HepG2 (cell line): ENCODE results near the gene GDPD5. TPM values are rescaled to one million over a fixed set of nuclear protein-coding genes. Genes with fewer than 3 reads are reported as not detected.

Source experiments
- CC2D1A ChIP-seq: sonication (generic); formaldehyde crosslinking; IDR thresholded peaks from 2 replicates; pipeline ENCODE4 v1.8.1; 2023; ENCODE audit warnings: mild to moderate bottlenecking, missing genetic modification reagents
- FOXM1 ChIP-seq: sonication (generic); formaldehyde crosslinking; IDR thresholded peaks from 2 replicates; pipeline ENCODE4 v1.5.0; 2020; ENCODE audit warnings: missing genetic modification reagents
- HDAC2 ChIP-seq: sonication (generic); formaldehyde crosslinking; IDR thresholded peaks from 2 replicates; pipeline ENCODE4 v1.4.0; 2020; ENCODE audit warnings: missing genetic modification reagents
- HMGXB3 ChIP-seq: sonication (generic); formaldehyde crosslinking; IDR thresholded peaks from 2 replicates; pipeline ENCODE4 v1.4.0; 2020; ENCODE audit warnings: missing genetic modification reagents, borderline replicate concordance
- KAT7 ChIP-seq: IDR thresholded peaks from 2 replicates; pipeline ENCODE4 v1.6.1; 2018; ENCODE audit warnings: borderline replicate concordance, missing compliant biosample characterization
- MLLT10 ChIP-seq: sonication (generic); formaldehyde crosslinking; IDR thresholded peaks from 2 replicates; pipeline ENCODE4 v1.4.0; 2020; ENCODE audit warnings: missing genetic modification reagents
- SAFB2 ChIP-seq: sonication (generic); formaldehyde crosslinking; IDR thresholded peaks from 2 replicates; pipeline ENCODE4 v1.5.1; 2020; ENCODE audit warnings: missing genetic modification reagents, low read depth, mild to moderate bottlenecking, borderline replicate concordance
- SALL1 ChIP-seq: sonication (generic); formaldehyde crosslinking; IDR thresholded peaks from 2 replicates; pipeline ENCODE4 v1.8.0; 2022; ENCODE audit warnings: mild to moderate bottlenecking, missing genetic modification reagents
- SMC3 ChIP-seq: IDR thresholded peaks from 2 replicates; pipeline ENCODE4 v1.6.1; 2011; ENCODE audit warnings: low read length, improper control_type of control experiment
- TRIM24 ChIP-seq: sonication (generic); formaldehyde crosslinking; IDR thresholded peaks from 2 replicates; pipeline ENCODE4 v1.8.0; 2022; ENCODE audit warnings: mild to moderate bottlenecking, missing genetic modification reagents
- ZFP36 ChIP-seq: fragments of 150-350 bp; IDR thresholded peaks from 2 replicates; pipeline ENCODE4 v1.6.1; 2018; ENCODE audit warnings: borderline replicate concordance, low read length, low read depth; ENCODE audit not compliant: partially characterized antibody
- ZNF331 ChIP-seq: sonication (generic); formaldehyde crosslinking; IDR thresholded peaks from 2 replicates; pipeline ENCODE4 v1.4.0; 2020; ENCODE audit warnings: missing genetic modification reagents
- ZNF468 ChIP-seq: sonication (generic); formaldehyde crosslinking; IDR thresholded peaks from 2 replicates; pipeline ENCODE4 v1.8.0; 2022; ENCODE audit warnings: mild to moderate bottlenecking, moderate library complexity, missing genetic modification reagents
- ZNF510 ChIP-seq: sonication (generic); formaldehyde crosslinking; IDR thresholded peaks from 2 replicates; pipeline ENCODE4 v1.4.0; 2020; ENCODE audit warnings: low read depth, mild to moderate bottlenecking, missing genetic modification reagents
- polyA plus RNA-seq, 8 experiments: library from polyadenylated mRNA; depleted of rRNA in 3 of 8; stranded (reverse) in 7 of 8; unstranded in 1 of 8; fragments of >200 nt; fragmentation: Illumina TruSeq in 4 of 8; extraction: Trizol in 4 of 8; gene quantifications; 2 replicates each; pipeline versions ENCODE4 v1.2.1 to v1.2.3, GENCODE V29; 2011 to 2016; ENCODE audit warnings: low read depth in 4 of 8, missing spikeins in 1 of 8, mixed read lengths in 1 of 8; ENCODE audit not compliant: insufficient read depth in 1 of 8
- total RNA-seq, 5 experiments: library from RNA; depleted of rRNA; stranded (reverse); fragments of >200 nt; fragmentation: Illumina TruSeq; extraction: Trizol; gene quantifications; 2 replicates each; pipeline ENCODE4 v1.2.3, GENCODE V29; 2016; ENCODE audit warnings: low read depth in 1 of 5
- TF ChIP-seq, protein P1 (sequence below): sonication (generic); formaldehyde crosslinking; IDR thresholded peaks from 2 replicates; pipeline ENCODE4 v1.5.0; 2020; ENCODE audit warnings: mild to moderate bottlenecking, low read depth, missing genetic modification reagents, borderline replicate concordance
- TF ChIP-seq, protein P2 (sequence below): sonication (generic); formaldehyde crosslinking; IDR thresholded peaks from 2 replicates; pipeline ENCODE4 v1.4.0; 2020; ENCODE audit warnings: mild to moderate bottlenecking, missing genetic modification reagents, borderline replicate concordance
- TF ChIP-seq, protein P3 (sequence below): sonication (generic); formaldehyde crosslinking; IDR thresholded peaks from 2 replicates; pipeline ENCODE4 v1.5.0; 2020; ENCODE audit warnings: mild to moderate bottlenecking, missing genetic modification reagents, borderline replicate concordance
- TF ChIP-seq, protein P4 (sequence below): sonication (generic); formaldehyde crosslinking; IDR thresholded peaks from 2 replicates; pipeline ENCODE4 v1.8.1; 2023; ENCODE audit warnings: mild to moderate bottlenecking, missing genetic modification reagents
- TF ChIP-seq, protein P5 (sequence below): sonication (generic); formaldehyde crosslinking; IDR thresholded peaks from 2 replicates; pipeline ENCODE4 v1.4.0; 2020; ENCODE audit warnings: missing genetic modification reagents

GDPD5 gene
- total and polyA plus RNA-seq, 2 of the 13 experiments (the other 11 are each of a cell fraction or from before 2014, with no cell fraction given) = 55.0 to 67.5 TPM

DNA sequence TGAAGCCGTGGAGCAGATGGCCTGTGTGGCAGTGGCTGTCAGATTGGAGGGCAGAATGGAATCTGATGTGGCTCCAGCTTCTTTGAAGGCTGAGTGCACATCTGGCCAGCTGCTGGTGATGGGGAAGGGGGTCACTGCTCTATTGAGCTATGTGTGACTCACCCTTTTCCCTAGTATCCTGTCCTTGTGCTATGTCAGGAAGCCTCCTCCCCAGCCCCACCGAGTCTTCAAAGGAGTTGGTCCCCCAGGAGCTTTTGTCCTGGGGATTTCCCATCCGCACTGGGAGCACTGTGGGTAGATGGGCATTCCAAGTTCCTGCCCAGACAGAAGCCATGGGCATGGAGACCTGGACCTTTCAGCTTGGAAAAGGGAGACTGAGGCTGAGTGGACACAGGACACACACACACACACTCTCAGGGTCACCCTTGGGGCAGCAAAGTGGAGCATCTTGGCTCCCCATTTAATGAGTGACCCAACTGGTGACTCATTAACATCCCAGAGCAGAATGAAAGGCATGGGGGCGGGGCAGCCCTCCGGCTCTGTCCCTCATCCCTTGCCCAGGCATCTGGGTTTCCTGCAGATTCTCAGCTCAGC is 39.6 kb upstream of the GDPD5 start (continued):
- TF ChIP-seq, protein P1, sequence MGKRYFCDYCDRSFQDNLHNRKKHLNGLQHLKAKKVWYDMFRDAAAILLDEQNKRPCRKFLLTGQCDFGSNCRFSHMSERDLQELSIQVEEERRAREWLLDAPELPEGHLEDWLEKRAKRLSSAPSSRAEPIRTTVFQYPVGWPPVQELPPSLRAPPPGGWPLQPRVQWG = no peak
- TF ChIP-seq, protein P2, sequence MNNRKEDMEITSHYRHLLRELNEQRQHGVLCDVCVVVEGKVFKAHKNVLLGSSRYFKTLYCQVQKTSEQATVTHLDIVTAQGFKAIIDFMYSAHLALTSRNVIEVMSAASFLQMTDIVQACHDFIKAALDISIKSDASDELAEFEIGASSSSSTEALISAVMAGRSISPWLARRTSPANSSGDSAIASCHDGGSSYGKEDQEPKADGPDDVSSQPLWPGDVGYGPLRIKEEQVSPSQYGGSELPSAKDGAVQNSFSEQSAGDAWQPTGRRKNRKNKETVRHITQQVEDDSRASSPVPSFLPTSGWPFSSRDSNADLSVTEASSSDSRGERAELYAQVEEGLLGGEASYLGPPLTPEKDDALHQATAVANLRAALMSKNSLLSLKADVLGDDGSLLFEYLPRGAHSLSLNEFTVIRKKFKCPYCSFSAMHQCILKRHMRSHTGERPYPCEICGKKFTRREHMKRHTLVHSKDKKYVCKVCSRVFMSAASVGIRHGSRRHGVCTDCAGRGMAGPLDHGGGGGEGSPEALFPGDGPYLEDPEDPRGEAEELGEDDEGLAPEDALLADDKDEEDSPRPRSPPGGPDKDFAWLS (CRISPR knock-in tag) = no peak
- TF ChIP-seq TRIM24 (CRISPR knock-in tag) (no peak), MLLT10 (no peak), HDAC2 (CRISPR knock-in tag) (peak; percentile 14; the same call in 1 of the 2 replicates), KAT7 (no peak), SALL1 (CRISPR knock-in tag) (peak; percentile 34; the same call in 1 of the 2 replicates), ZNF510 (no peak), SMC3 (no peak), CC2D1A (CRISPR knock-in tag) (no peak), ZNF468 (no peak), ZFP36 (no peak), HMGXB3 (CRISPR knock-in tag) (no peak), FOXM1 (CRISPR knock-in tag) (no peak), SAFB2 (CRISPR knock-in tag) (0 out of 2 replicates have a peak, but pooled peaks have one; percentile 19), ZNF331 (CRISPR knock-in tag) (no peak)
- TF ChIP-seq, protein P3, sequence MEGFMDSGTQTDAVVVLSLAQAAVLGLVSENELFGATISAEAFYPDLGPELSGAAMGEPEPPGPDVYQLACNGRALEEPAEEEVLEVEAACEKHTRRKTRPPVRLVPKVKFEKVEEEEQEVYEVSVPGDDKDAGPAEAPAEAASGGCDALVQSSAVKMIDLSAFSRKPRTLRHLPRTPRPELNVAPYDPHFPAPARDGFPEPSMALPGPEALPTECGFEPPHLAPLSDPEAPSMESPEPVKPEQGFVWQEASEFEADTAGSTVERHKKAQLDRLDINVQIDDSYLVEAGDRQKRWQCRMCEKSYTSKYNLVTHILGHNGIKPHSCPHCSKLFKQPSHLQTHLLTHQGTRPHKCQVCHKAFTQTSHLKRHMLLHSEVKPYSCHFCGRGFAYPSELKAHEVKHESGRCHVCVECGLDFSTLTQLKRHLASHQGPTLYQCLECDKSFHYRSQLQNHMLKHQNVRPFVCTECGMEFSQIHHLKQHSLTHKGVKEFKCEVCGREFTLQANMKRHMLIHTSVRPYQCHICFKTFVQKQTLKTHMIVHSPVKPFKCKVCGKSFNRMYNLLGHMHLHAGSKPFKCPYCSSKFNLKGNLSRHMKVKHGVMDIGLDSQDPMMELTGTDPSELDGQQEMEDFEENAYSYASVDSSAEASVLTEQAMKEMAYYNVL (CRISPR knock-in tag) = 0 out of 2 replicates have a peak, but pooled peaks have one; percentile 25
- TF ChIP-seq, protein P4, sequence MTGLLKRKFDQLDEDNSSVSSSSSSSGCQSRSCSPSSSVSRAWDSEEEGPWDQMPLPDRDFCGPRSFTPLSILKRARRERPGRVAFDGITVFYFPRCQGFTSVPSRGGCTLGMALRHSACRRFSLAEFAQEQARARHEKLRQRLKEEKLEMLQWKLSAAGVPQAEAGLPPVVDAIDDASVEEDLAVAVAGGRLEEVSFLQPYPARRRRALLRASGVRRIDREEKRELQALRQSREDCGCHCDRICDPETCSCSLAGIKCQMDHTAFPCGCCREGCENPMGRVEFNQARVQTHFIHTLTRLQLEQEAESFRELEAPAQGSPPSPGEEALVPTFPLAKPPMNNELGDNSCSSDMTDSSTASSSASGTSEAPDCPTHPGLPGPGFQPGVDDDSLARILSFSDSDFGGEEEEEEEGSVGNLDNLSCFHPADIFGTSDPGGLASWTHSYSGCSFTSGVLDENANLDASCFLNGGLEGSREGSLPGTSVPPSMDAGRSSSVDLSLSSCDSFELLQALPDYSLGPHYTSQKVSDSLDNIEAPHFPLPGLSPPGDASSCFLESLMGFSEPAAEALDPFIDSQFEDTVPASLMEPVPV = no peak
- TF ChIP-seq, protein P5, sequence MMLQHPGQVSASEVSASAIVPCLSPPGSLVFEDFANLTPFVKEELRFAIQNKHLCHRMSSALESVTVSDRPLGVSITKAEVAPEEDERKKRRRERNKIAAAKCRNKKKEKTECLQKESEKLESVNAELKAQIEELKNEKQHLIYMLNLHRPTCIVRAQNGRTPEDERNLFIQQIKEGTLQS (CRISPR knock-in tag) = no peak
